OCI-LY7 (cell line): Measurements from ENCODE around the gene B3GNT3. TPM values are rescaled to one million over a fixed set of nuclear protein-coding genes. Genes with fewer than 3 reads are reported as not detected.
A peak's percentile ranks its signal among the peaks of the same experiment; 100 is the strongest.

Experiments
- BruUV-seq: library from RNA; stranded (reverse); fragments of 400-500 nt; replicated peaks from 2 replicates; lab custom pipeline; 2021; lab: Mats Ljungman, UMichigan
- CTCF ChIA-PET: fragments of 300-600 bp; sonication (Branson Sonifier 250); formaldehyde crosslinking; loops from one replicate; lab custom pipeline; 2022; ENCODE audit warnings: antibody characterized with exemption; ENCODE audit not compliant: unreplicated experiment; lab: Charles Lee
- POLR2A ChIA-PET: fragments of 300-600 bp; sonication (Branson Sonifier 250); formaldehyde crosslinking; loops from one replicate; lab custom pipeline; 2022; ENCODE audit warnings: antibody characterized with exemption; lab: Charles Lee
- DNase-seq: peaks from one replicate; pipeline ENCODE4 v3.0.0-alpha.2; 2015; ENCODE audit warnings: low spot score
- H2AFZ ChIP-seq: fragments of 200-600 bp; sonication (generic), shearing (Covaris generic); 2 replicates; pipeline ENCODE4 v1.6.1; 2014; ENCODE audit warnings: mild to moderate bottlenecking, antibody characterized with exemption, low read length, moderate library complexity
- H3K27ac ChIP-seq: fragments of 200-600 bp; sonication (generic); 2 replicates; pipeline ENCODE4 v1.5.1; 2014; ENCODE audit warnings: mixed run types, low read depth, mild to moderate bottlenecking, moderate library complexity, low read length, inconsistent platforms; ENCODE audit not compliant: poor library complexity, severe bottlenecking
- H3K36me3 ChIP-seq: fragments of 200-600 bp; sonication (generic); 2 replicates; pipeline ENCODE4 v1.6.1; 2014; ENCODE audit warnings: mild to moderate bottlenecking, antibody characterized with exemption, low read length, moderate library complexity, mixed read lengths; ENCODE audit not compliant: insufficient read depth
- H3K4me1 ChIP-seq: fragments of 200-600 bp; sonication (generic); 2 replicates; pipeline ENCODE4 v1.5.1; 2014; ENCODE audit warnings: mild to moderate bottlenecking, low read length; ENCODE audit not compliant: insufficient read depth, poor library complexity, severe bottlenecking
- H3K4me2 ChIP-seq: fragments of 200-600 bp; sonication (generic); 2 replicates; pipeline ENCODE4 v1.6.1; 2014; ENCODE audit warnings: mild to moderate bottlenecking, low read length
- H3K4me3 ChIP-seq: fragments of 200-600 bp; sonication (generic); 2 replicates; pipeline ENCODE4 v1.5.1; 2014; ENCODE audit warnings: mild to moderate bottlenecking, low read depth, low read length; ENCODE audit not compliant: poor library complexity, severe bottlenecking
- H3K79me2 ChIP-seq: fragments of 200-600 bp; sonication (generic); 2 replicates; pipeline ENCODE4 v1.6.1; 2016; ENCODE audit warnings: low read depth, mild to moderate bottlenecking, low read length, moderate library complexity, mixed read lengths; ENCODE audit not compliant: insufficient read depth
- H3K9me2 ChIP-seq: fragments of 200-600 bp; sonication (generic); 2 replicates; pipeline ENCODE4 v1.6.1; 2016; ENCODE audit warnings: mild to moderate bottlenecking, low read length, mixed read lengths; ENCODE audit not compliant: insufficient read depth
- H3K9me3 ChIP-seq: fragments of 200-600 bp; sonication (generic); 2 replicates; pipeline ENCODE4 v1.6.1; 2014; ENCODE audit warnings: mild to moderate bottlenecking, mixed run types, low read length, mixed read lengths
- H4K20me1 ChIP-seq: fragments of 200-600 bp; sonication (generic); 2 replicates; pipeline ENCODE4 v1.6.1; 2014; ENCODE audit warnings: mild to moderate bottlenecking, antibody characterized with exemption, low read length, moderate library complexity, mixed read lengths; ENCODE audit not compliant: insufficient read depth
- EZH2phosphoT487 ChIP-seq: fragments of 200-600 bp; sonication (generic); IDR thresholded peaks from 2 replicates; pipeline ENCODE4 v1.6.1; 2018; ENCODE audit warnings: low read depth, borderline replicate concordance, mild to moderate bottlenecking, mixed run types, antibody characterized with exemption, low read length, moderate library complexity, mixed read lengths
- intact Hi-C: fragments of 100-400 bp; cut with micrococcal nuclease; formaldehyde crosslinking; loops from one replicate; pipeline ENCODE4 v1.10.0; 2022; ENCODE audit not compliant: unreplicated experiment
- total RNA-seq, 2 experiments: library from RNA; depleted of rRNA in 1 of 2; stranded (reverse); fragments of >200 nt in 1 of 2; shearing (Covaris generic) in 1 of 2; gene quantifications; 2 replicates each; pipeline ENCODE4 v1.2.3, GENCODE V29; 2014 to 2022
- TF ChIP-seq, protein P1 (sequence below): fragments of 200-600 bp; sonication (generic); conservative IDR thresholded peaks from 2 replicates; pipeline ENCODE4 v1.5.1; 2014; ENCODE audit warnings: mild to moderate bottlenecking, antibody characterized with exemption, low read length, moderate library complexity, mixed read lengths

The B3GNT3 gene
- total RNA-seq, 2 experiments from 2014 or later = not detected

DNA sequence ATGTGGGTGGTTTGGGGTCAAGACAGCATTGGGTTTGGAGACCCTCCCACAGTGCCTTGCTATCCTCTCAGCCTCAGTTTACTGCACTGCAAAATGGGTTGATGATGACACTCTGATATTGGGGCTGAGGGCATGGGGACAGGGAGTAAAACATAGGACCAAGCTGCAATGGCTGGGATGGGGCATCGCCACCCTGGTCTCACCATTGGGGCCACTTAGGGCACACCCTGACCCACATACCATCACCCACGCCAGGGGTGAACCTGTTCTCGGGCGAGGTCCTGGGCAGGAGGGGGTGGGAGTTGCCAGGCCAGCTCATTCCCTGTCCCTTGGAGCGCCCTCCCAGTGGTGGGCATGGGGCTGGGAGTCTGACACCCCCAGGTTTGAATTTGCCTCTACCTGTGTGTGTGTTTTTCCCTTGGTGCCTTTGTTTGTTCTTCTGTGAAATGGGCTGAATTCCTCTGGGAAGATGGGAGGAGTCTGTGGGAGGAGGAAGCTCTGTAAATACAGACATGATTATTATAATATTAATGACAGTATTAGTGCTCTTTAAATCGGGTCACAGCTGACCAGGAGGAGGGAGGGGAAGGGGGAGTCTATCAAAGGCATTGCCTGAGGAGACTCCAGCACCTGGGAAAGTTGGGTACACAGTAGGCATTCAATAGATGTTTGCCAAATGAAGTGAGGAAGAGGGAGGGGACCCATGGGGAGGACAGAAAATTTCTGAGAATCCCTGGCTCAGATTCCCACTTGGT is 45.9 kb upstream of the B3GNT3 start:
- Histone ChIP-seq H3K4me2 (peak overlapping the region; percentile 82), H3K9me3 (no peaks in the 10 kb centered on the region), H2AFZ (no peak overlapping the region), H3K27ac (peak overlapping the region; percentile 93), H4K20me1 (no peaks in the 10 kb centered on the region), H3K4me1 (peaks cover 63% of the 10 kb centered on the region), H3K4me3 (peak overlapping the region; percentile 74), H3K9me2 (no peaks in the 10 kb centered on the region), H3K36me3 (peaks cover 11% of the 10 kb centered on the region), H3K79me2 (peaks cover 53% of the 10 kb centered on the region)
- DNase-seq = no peak
- intact Hi-C loops = no loop called here
- POLR2A ChIA-PET = interaction anchor here (0.6 to 2.4 kb wide), 5 partner anchors 11 to 229 kb away, joined by 3 to 8 read pairs (median 4); partner anchors contain the start of gene MAP1S
- BruUV-seq = no TSS peak
- TF ChIP-seq EZH2phosphoT487 = no peak
- TF ChIP-seq, protein P1, sequence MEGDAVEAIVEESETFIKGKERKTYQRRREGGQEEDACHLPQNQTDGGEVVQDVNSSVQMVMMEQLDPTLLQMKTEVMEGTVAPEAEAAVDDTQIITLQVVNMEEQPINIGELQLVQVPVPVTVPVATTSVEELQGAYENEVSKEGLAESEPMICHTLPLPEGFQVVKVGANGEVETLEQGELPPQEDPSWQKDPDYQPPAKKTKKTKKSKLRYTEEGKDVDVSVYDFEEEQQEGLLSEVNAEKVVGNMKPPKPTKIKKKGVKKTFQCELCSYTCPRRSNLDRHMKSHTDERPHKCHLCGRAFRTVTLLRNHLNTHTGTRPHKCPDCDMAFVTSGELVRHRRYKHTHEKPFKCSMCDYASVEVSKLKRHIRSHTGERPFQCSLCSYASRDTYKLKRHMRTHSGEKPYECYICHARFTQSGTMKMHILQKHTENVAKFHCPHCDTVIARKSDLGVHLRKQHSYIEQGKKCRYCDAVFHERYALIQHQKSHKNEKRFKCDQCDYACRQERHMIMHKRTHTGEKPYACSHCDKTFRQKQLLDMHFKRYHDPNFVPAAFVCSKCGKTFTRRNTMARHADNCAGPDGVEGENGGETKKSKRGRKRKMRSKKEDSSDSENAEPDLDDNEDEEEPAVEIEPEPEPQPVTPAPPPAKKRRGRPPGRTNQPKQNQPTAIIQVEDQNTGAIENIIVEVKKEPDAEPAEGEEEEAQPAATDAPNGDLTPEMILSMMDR = no peak
- CTCF ChIA-PET = no interaction called here

DNA sequence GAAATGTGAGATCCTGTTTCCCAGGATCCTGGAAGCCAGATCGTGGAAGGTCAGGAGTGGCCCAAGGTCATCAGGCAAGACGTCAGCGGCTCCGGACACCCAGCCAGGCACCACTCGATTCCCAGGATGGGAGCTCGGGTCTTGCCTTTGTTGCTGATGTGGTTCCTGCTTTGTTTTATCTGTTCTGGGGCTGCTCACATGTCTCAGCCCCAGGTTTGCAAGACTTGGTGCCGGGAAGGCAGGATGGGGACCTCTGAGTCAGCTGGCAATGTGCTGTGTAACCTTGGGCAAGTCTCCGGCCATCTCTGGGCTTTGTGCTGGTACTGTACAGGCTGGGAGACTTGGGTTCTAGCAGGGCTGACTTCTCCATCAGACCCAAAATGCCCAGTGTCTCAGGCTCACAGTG is 45.0 kb upstream of the B3GNT3 start:
- TF ChIP-seq EZH2phosphoT487 = no peak
- TF ChIP-seq, protein P1 = no peak
- Histone ChIP-seq H3K9me2 (no peaks in the 10 kb centered on the region), H2AFZ (no peak overlapping the region; the same call in 1 of the 2 replicates), H3K36me3 (peaks cover 17% of the 10 kb centered on the region), H3K9me3 (no peaks in the 10 kb centered on the region), H3K27ac (peak overlapping the region; percentile 93), H3K4me2 (peak overlapping the region; percentile 82), H3K4me1 (peaks cover 66% of the 10 kb centered on the region), H4K20me1 (no peaks in the 10 kb centered on the region), H3K4me3 (peak overlapping the region; percentile 74), H3K79me2 (peaks cover 53% of the 10 kb centered on the region)
- ChIA-PET CTCF (interaction anchor here (0.6 kb wide), 1 partner anchor 223 kb away, joined by 4 read pairs; a partner anchor contains a TSS), POLR2A (interaction anchor here (1.3 to 2.4 kb wide), 2 partner anchors 11 to 31 kb away, joined by 4 to 8 read pairs; partner anchors contain the start of gene MAP1S)
- peak; percentile 67 for DNase-seq
- intact Hi-C loops = loop anchor here (5.0 to 10.0 kb wide), 3 partner anchors 225 to 443 kb away; partner anchors contain the start of genes DDA1, MAST3 and MRPL34
- BruUV-seq = no TSS peak
